ENCODE results near the gene SPTAN1. TPM values are rescaled to one million over a fixed set of nuclear protein-coding genes. Genes with fewer than 3 reads are reported as not detected.
A peak's percentile ranks its signal among the peaks of the same experiment; 100 is the strongest.

SPTAN1 gene
- total RNA-seq, 1 experiment from 2014 or later: 344 TPM

GRCh38 chr9:128558431-128559310, 6.3 kb downstream of the SPTAN1 start:
- no peaks in the 10 kb centered on the region for H3K9me3 Mint-ChIP-seq (ENCODE audit: low read depth, unreplicated experiment)
- BruUV-seq (replicated peaks): no TSS peak
- intact Hi-C loops (cut with micrococcal nuclease; ENCODE audit: unreplicated experiment): loop anchor here (10.0 kb wide), 1 partner anchor 254 kb away; no protein-coding TSS in a partner anchor

GRCh38 chr9:128565578-128565977, 13.2 kb downstream of the SPTAN1 start:
- Mint-ChIP-seq H3K27me3 (ENCODE audit: unreplicated experiment) (no peaks in the 10 kb centered on the region), H3K27ac (ENCODE audit: unreplicated experiment) (no peak overlapping the region), H3K4me1 (ENCODE audit: low read depth, unreplicated experiment) (no peaks in the 10 kb centered on the region), H3K4me3 (ENCODE audit: low read depth, unreplicated experiment) (no peak overlapping the region), H3K36me3 (ENCODE audit: insufficient read depth, unreplicated experiment) (peaks cover 19% of the 10 kb centered on the region), H3K9me3 (ENCODE audit: low read depth, unreplicated experiment) (no peaks in the 10 kb centered on the region)
- TF ChIP-seq CTCF (IDR thresholded peaks at IDR 0.05; ENCODE audit: unreplicated experiment): no peak
- DNase-seq: no peak
- CTCF ChIA-PET: no interaction called here
- BruUV-seq (replicated peaks): no TSS peak
- intact Hi-C loops (cut with micrococcal nuclease; ENCODE audit: unreplicated experiment): no loop called here

More at GRCh38 chr9:128558431-128559310, 6.3 kb downstream of the SPTAN1 start:
- Mint-ChIP-seq H3K36me3 (ENCODE audit: insufficient read depth, unreplicated experiment) (peaks cover 8% of the 10 kb centered on the region), H3K4me1 (ENCODE audit: low read depth, unreplicated experiment) (peaks cover 25% of the 10 kb centered on the region), H3K27me3 (ENCODE audit: unreplicated experiment) (no peaks in the 10 kb centered on the region), H3K4me3 (ENCODE audit: low read depth, unreplicated experiment) (peak overlapping the region; percentile 26), H3K27ac (ENCODE audit: unreplicated experiment) (peak overlapping the region; percentile 72)
- CTCF ChIA-PET: interaction anchor here (1.4 kb wide), 1 partner anchor 8 kb away, joined by 3 read pairs; no protein-coding TSS in a partner anchor
- TF ChIP-seq CTCF (IDR thresholded peaks at IDR 0.05; ENCODE audit: unreplicated experiment): no peak
- peak; percentile 65 for DNase-seq

GRCh38 chr9:128568470-128569078, 16.2 kb downstream of the SPTAN1 start:
- CTCF ChIA-PET: no interaction called here
- Mint-ChIP-seq H3K4me1 (ENCODE audit: low read depth, unreplicated experiment) (no peaks in the 10 kb centered on the region), H3K4me3 (ENCODE audit: low read depth, unreplicated experiment) (no peak overlapping the region), H3K27ac (ENCODE audit: unreplicated experiment) (no peak overlapping the region), H3K27me3 (ENCODE audit: unreplicated experiment) (no peaks in the 10 kb centered on the region), H3K36me3 (ENCODE audit: insufficient read depth, unreplicated experiment) (peaks cover 22% of the 10 kb centered on the region), H3K9me3 (ENCODE audit: low read depth, unreplicated experiment) (no peaks in the 10 kb centered on the region)
- no peak for TF ChIP-seq CTCF (IDR thresholded peaks at IDR 0.05; ENCODE audit: unreplicated experiment)
- intact Hi-C loops (cut with micrococcal nuclease; ENCODE audit: unreplicated experiment): no loop called here
- BruUV-seq (replicated peaks): no TSS peak
- no peak for DNase-seq

- H3K9me3 Mint-ChIP-seq (ENCODE audit: low read depth, unreplicated experiment): no peaks in the 10 kb centered on the region
- BruUV-seq (replicated peaks): no TSS peak
- no peak for TF ChIP-seq CTCF (IDR thresholded peaks at IDR 0.05; ENCODE audit: unreplicated experiment)
- no peaks in the 10 kb centered on the region for H3K4me1 Mint-ChIP-seq (ENCODE audit: low read depth, unreplicated experiment)
- peaks cover 21% of the 10 kb centered on the region for H3K36me3 Mint-ChIP-seq (ENCODE audit: insufficient read depth, unreplicated experiment)
- no peak overlapping the region for H3K27ac Mint-ChIP-seq (ENCODE audit: unreplicated experiment)
- CTCF ChIA-PET: no interaction called here
- no peak for DNase-seq
- intact Hi-C loops (cut with micrococcal nuclease; ENCODE audit: unreplicated experiment): no loop called here
- no peak overlapping the region for H3K4me3 Mint-ChIP-seq (ENCODE audit: low read depth, unreplicated experiment)
- no peaks in the 10 kb centered on the region for H3K27me3 Mint-ChIP-seq (ENCODE audit: unreplicated experiment)
Measured at GRCh38 chr9:128575469-128575868, 23.1 kb downstream of the SPTAN1 start.

All from Calu3 (cell line).